ENCODE measurements around the gene DENND6B.

Gene DENND6B

GRCh38 chr22:50281957-50282356 lies 44.9 kb downstream of the DENND6B start:
- H3K4me1 ChIP-seq (ENCODE audit: low read length) = no peaks in the 10 kb centered on the region

DNA sequence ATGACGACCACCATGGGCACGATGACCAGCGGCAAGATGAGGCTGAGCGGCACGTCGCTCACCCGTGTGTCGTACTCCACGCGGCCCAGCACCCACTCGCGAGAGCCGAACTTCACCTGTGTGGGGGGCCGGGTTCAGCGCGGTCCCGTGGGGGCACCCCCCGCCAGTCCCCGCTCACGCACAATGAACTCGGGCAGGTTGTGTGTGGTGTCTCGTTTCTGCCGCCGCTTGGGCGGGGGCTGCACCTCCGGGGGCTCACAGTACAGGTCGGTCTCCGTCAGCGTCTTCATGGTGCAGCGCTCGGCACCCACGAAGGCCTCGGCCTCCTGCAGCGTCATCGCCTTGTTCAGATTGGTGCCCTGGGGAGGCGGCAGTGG lies 45.4 kb downstream of the DENND6B start:
- Histone ChIP-seq H3K27me3 (ENCODE audit: low read depth, low read length) (no peaks in the 10 kb centered on the region), H2AFZ (ENCODE audit: low read depth, low read length) (no peak overlapping the region), H3K4me2 (ENCODE audit: low read length) (no peak overlapping the region), H3K9me3 (ENCODE audit: insufficient read depth, low read length) (no peaks in the 10 kb centered on the region), H3K4me3 (ENCODE audit: low read length) (no peak overlapping the region), H4K20me1 (ENCODE audit: insufficient read depth, low read length) (0 out of 2 replicates have a peak, but pooled peaks cover 2% of the 10 kb centered on the region), H3K9ac (ENCODE audit: low read length) (no peak overlapping the region), H3K79me2 (ENCODE audit: low read length) (no peaks in the 10 kb centered on the region), H3K36me3 (replicated peaks; ENCODE audit: low read depth, low read length) (peaks cover 6% of the 10 kb centered on the region), H3K4me1 (ENCODE audit: low read length) (0 out of 2 replicates have a peak, but pooled peaks cover 4% of the 10 kb centered on the region), H3K27ac (ENCODE audit: low read length) (no peak overlapping the region)
- TF ChIP-seq, protein P1, sequence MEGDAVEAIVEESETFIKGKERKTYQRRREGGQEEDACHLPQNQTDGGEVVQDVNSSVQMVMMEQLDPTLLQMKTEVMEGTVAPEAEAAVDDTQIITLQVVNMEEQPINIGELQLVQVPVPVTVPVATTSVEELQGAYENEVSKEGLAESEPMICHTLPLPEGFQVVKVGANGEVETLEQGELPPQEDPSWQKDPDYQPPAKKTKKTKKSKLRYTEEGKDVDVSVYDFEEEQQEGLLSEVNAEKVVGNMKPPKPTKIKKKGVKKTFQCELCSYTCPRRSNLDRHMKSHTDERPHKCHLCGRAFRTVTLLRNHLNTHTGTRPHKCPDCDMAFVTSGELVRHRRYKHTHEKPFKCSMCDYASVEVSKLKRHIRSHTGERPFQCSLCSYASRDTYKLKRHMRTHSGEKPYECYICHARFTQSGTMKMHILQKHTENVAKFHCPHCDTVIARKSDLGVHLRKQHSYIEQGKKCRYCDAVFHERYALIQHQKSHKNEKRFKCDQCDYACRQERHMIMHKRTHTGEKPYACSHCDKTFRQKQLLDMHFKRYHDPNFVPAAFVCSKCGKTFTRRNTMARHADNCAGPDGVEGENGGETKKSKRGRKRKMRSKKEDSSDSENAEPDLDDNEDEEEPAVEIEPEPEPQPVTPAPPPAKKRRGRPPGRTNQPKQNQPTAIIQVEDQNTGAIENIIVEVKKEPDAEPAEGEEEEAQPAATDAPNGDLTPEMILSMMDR (IDR thresholded peaks at IDR 0.05; ENCODE audit: low read depth, low read length) = no peak
- TF ChIP-seq EZH2phosphoT487 (IDR thresholded peaks at IDR 0.05; ENCODE audit: low read depth) = no peak

More at GRCh38 chr22:50281957-50282356, 44.9 kb downstream of the DENND6B start:
- no peaks in the 10 kb centered on the region for H3K9me3 ChIP-seq (ENCODE audit: insufficient read depth, low read length)
- H2AFZ ChIP-seq (ENCODE audit: low read depth, low read length) = no peak overlapping the region
- H3K27me3 ChIP-seq (ENCODE audit: low read depth, low read length) = no peaks in the 10 kb centered on the region
- no peak overlapping the region for H3K27ac ChIP-seq (ENCODE audit: low read length)
- H3K4me2 ChIP-seq (ENCODE audit: low read length) = no peak overlapping the region
- TF ChIP-seq EZH2phosphoT487 (IDR thresholded peaks at IDR 0.05; ENCODE audit: low read depth) = no peak
- TF ChIP-seq, protein P1 (IDR thresholded peaks at IDR 0.05; ENCODE audit: low read depth, low read length) = no peak
- peaks cover 3% of the 10 kb centered on the region for H3K36me3 ChIP-seq (replicated peaks; ENCODE audit: low read depth, low read length)
- H3K9ac ChIP-seq (ENCODE audit: low read length) = no peak overlapping the region
- no peaks in the 10 kb centered on the region for H3K79me2 ChIP-seq (ENCODE audit: low read length)
- no peak overlapping the region for H3K4me3 ChIP-seq (ENCODE audit: low read length)
- H4K20me1 ChIP-seq (ENCODE audit: insufficient read depth, low read length) = no peaks in the 10 kb centered on the region

- peaks cover 3% of the 10 kb centered on the region; the same call in 1 of the 2 replicates for H4K20me1 ChIP-seq (ENCODE audit: insufficient read depth, low read length)
- TF ChIP-seq, protein P1 (IDR thresholded peaks at IDR 0.05; ENCODE audit: low read depth, low read length) = no peak
- TF ChIP-seq EZH2phosphoT487 (IDR thresholded peaks at IDR 0.05; ENCODE audit: low read depth) = no peak
- H3K9me3 ChIP-seq (ENCODE audit: insufficient read depth, low read length) = no peaks in the 10 kb centered on the region
- no peak overlapping the region for H2AFZ ChIP-seq (ENCODE audit: low read depth, low read length)
- H3K27me3 ChIP-seq (ENCODE audit: low read depth, low read length) = no peaks in the 10 kb centered on the region
- H3K27ac ChIP-seq (ENCODE audit: low read length) = no peak overlapping the region
- H3K79me2 ChIP-seq (ENCODE audit: low read length) = no peaks in the 10 kb centered on the region
- no peak overlapping the region for H3K9ac ChIP-seq (ENCODE audit: low read length)
- H3K4me2 ChIP-seq (ENCODE audit: low read length) = no peak overlapping the region
- no peak overlapping the region for H3K4me3 ChIP-seq (ENCODE audit: low read length)
- peaks cover 6% of the 10 kb centered on the region for H3K36me3 ChIP-seq (replicated peaks; ENCODE audit: low read depth, low read length)
- 0 out of 2 replicates have a peak, but pooled peaks cover 5% of the 10 kb centered on the region for H3K4me1 ChIP-seq (ENCODE audit: low read length)
Measured at GRCh38 chr22:50280708-50281383, 46.0 kb downstream of the DENND6B start.

DNA sequence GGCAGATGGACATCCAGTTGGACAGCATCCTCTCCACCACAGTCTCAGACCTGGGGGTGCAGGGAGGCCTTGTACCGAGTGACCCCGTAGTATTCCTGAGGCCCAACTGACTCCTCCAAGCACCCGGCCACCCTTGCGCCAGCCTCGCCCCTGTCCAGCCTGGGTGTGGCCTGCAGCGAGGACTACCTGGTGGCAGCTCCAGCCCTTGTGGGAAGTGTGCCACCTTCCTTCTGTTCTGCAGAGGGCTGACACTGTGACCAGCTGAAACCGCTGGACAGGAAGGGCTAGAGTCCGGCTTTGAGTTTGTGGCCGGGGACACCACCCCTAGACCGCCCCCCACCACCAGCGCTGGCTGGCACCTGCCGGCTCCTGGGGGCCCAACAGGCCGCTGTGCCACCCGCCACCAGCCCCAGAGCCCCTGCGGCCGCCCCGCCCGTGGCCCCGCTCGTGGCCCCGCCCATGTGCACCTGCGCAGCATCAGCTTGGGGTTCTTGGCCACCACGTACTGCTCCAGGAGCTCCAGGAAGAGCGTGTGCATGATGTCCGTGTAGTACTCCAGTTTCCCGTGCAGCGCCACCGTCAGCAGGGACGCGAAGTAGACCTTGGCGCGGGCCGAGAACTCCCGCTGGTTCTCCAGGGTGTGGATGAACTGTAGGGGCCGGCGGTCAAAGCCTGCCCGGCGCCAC lies 46.6 kb downstream of the DENND6B start:
- no peaks in the 10 kb centered on the region for H3K9me3 ChIP-seq (ENCODE audit: insufficient read depth, low read length)
- no peak overlapping the region for H3K9ac ChIP-seq (ENCODE audit: low read length)
- H3K4me2 ChIP-seq (ENCODE audit: low read length) = no peak overlapping the region
- 0 out of 2 replicates have a peak, but pooled peaks cover 5% of the 10 kb centered on the region for H3K4me1 ChIP-seq (ENCODE audit: low read length)
- H4K20me1 ChIP-seq (ENCODE audit: insufficient read depth, low read length) = peaks cover 6% of the 10 kb centered on the region; the same call in 1 of the 2 replicates
- no peak overlapping the region for H2AFZ ChIP-seq (ENCODE audit: low read depth, low read length)
- no peaks in the 10 kb centered on the region for H3K79me2 ChIP-seq (ENCODE audit: low read length)
- H3K27ac ChIP-seq (ENCODE audit: low read length) = no peak overlapping the region
- no peak for TF ChIP-seq EZH2phosphoT487 (IDR thresholded peaks at IDR 0.05; ENCODE audit: low read depth)
- TF ChIP-seq, protein P1 (IDR thresholded peaks at IDR 0.05; ENCODE audit: low read depth, low read length) = no peak
- H3K4me3 ChIP-seq (ENCODE audit: low read length) = no peak overlapping the region
- H3K36me3 ChIP-seq (replicated peaks; ENCODE audit: low read depth, low read length) = peaks cover 11% of the 10 kb centered on the region
- no peaks in the 10 kb centered on the region for H3K27me3 ChIP-seq (ENCODE audit: low read depth, low read length)
